HG02870 (cell line): Measurements from ENCODE around the gene SSR1.
"Not testable (repeated sequence)": the region's sequence is repeated elsewhere in the genome, so short reads cannot be mapped to it uniquely, and the experiment has no call there.

Experiments
- ATAC-seq: cut with Tn5 transposase; IDR thresholded peaks from one replicate; pipeline ENCODE4 v1.9.1; 2021; ENCODE audit warnings: mild to moderate bottlenecking, moderate library complexity; ENCODE audit not compliant: unreplicated experiment

Gene SSR1

DNA sequence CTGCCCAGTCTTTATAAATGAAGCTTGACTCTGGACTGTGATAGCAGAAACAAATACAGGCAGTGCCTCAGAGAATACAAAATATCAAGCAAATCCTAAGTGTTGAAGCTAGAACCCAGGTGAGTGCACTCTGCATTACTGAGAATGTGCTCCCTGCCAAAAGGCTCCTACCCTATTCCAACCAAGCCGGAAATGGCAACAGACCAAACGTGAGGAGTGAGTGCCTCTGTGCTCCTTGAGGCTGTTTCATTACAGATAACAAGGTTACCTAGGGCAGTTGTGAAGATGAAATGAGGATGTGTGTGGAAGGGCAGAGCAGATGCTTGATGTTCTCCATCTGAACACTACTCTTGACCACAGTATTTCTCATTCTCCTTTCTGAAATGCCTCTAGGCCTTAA is 29.3 kb downstream of the SSR1 start:
- no peak for ATAC-seq

DNA sequence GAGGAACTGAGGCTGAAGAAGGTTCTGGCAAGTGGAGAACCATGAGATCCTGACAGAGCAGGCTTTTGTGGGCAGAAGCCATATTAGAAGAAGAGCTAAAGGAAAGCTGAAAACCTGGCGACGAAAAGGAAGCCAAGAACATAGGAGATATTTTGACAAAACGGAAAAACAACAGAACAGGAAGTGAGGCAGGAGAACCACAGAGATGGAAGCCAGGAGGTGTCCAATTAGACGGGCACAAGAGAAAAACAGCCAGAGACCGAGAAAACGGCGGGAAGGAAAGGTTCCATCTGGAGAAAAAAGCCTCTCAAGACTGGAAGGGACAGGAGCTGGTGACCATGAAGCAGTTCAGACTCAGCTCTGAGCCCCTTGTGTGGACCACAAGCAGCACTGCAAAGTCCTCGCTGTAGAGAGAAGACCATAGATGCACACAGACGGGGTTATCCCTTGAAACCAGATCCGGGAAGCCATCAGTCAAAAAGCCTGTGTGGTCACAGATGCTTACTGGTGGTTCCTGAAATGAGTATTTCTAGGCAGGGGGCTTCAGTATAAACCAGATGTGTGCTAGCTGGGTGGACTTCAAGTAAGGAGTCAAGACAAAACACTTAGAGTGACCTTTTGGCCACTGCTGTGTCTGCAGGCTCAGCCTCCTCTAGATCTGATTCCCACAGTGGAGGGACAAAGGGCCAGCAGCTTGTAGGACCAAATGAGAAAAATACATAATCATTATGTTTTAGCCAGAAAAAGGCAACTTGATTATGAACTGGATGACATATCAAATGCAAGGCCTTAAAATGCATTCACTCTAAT is 30.7 kb downstream of the SSR1 start:
- peak; percentile 47 for ATAC-seq

DNA sequence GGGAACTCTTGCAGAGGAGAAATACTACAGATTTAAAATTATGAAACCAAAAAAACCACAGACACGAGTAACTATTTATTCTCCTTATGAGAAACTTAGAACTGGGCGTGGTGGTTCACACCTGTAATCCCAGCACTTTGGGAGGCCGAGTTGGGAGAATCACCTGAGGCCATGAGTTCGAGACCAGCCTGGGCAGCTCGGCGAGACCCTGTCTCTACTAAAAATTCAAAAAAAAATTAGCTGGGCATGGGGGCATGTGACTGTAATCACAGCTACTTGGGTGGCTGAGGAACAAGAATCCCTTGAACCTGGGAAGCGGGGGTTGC is 36.8 kb downstream of the SSR1 start:
- no peak for ATAC-seq

DNA sequence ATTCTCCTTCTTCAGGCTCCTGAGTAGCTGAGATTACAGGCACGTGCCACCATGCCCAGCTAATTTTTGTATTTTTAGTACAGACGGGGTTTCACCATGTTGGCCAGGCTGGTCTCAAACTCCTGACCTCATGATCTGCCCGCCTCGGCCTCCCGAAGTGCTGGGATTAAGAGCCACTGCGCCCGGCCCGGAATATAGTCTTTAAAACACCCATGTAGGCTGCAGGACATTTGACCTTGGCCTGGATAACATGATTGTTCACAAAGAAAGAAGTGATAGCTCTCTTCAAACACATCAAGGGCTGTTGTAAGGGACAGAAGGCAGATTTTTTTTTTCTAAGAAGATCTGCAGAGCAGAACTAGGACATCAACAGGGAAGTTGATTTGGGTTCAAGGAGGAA is 38.5 kb downstream of the SSR1 start:
- not testable (repeated sequence) for ATAC-seq

DNA sequence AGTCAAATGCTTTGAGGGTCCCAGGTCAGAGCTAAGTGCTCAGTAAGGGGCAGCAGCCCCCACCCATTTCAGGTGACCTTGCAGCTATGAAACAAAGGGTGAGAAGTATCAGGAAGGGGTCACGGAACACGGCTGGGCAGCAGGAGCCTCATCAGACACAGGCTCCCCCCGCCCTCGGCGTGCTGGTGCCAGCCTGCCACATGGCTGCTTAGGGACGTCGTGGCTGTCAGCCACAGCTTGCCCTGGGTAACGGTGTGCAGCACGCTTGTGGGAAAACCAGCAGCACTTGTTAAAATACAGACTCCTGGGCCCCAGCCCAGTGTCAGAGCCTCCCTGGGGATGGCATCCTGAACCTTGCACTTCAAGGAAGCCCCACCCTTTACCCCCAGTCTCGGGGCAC is 39.3 kb downstream of the SSR1 start:
- ATAC-seq = no peak

DNA sequence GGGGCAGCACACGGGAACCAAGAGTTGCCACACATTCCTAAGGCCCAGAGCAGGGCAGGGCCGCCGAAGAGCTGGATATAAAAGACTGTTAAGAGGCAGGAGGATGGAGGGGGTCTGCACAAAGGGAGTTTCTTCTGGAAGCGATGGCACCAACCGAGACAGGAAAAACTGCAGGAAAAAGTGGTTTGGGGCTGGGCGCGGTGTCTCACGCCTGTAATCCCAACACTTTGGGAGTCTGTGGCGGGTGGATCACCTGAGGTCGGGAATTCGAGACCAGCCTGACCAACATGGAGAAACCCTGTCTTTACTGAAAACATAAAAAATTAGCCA is 41.8 kb downstream of the SSR1 start:
- ATAC-seq = no peak

DNA sequence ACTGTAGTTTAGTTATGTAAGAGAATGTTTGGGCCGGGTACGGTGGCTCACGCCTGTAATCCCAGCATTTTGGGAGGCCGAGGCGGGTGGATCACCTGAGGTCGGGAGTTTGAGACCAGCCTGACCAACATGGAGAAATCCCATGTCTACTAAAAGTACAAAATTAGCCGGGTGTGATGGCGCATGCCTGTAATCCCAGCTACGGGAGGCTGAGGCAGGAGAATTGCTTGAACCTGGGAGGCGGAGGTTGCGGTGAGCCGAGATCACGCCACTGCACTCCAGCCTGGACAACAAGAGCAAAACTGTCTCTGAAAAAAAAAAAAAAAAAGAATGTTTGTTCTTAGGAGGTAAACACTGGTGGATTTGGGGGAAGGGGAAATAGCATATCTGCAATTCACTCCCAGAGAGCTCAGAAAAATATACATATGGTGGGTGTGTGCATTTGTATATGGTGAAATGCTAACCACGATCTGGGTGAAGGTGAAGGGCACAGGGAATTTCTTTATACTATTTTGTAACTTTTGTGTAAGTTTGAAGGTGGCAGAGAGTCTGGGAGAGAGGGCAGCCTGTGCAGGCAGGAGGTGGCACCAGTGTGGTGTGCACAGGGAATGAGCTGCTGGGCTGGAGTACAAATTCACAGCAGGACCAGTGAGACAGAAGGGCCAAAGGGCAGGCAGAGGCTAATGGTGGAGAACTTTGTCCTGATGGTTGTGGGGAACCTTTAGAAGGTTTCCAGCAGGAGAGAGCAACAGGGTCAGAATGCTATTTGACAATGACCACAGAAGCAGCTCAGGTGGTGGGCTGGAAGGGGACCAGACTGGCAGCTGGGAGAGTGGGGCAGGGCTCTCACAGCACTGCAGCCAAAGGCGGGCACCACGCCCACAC is 42.4 kb downstream of the SSR1 start:
- ATAC-seq = no peak

DNA sequence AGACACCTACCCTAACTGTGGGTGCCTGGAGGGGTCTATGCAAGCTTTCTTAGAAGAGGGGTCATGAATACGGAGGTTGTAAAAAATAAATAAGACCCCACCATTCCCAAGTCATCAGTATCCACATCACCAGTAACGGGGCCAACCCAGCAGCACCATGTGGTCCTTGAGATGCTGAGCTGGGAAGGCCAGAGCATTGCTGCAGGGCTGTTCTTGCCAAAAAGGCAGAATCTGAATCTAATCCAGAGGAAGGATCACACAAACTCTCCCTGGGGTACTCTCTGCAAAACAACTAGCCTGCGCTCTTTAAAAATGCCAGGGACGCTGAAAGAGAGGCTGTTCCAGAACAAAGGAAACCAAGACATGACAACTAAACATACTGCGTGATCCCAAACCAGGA is 43.2 kb downstream of the SSR1 start:
- ATAC-seq = no peak

DNA sequence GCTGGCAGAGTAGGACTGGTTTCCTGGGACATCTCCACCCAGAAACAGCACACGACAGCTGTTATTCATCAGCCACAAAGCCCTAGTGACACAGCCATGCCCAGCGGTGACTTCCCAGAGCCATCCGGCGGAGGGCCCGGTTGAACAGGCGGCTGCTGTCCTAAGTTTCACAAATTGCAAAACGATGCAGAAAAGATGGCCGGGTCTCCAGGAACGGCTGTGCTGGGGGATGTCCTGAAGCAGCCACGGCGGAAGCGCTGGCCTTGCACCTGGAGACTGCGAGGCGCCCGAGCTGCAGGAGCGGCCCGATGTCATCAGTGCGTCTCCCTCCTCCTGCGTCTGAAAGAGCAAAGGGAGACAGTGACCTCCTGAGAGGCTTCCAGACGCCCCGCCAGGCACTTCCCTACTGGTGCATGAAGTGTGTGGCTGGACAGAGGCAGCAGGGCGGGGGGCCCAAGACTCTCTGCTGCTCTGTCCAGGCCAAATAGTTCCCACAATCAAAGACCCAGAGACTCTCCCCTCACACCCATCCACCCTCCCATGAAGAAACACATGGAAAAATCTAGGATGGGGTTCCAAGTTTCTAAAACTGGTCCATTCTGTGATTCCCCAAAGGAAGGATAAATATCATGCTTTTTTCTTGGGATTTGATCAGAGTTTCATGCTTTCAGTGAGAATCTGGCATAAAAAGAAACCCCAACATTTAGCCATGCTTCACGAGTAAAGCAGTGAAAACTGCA is 44.0 kb downstream of the SSR1 start:
- no peak for ATAC-seq

DNA sequence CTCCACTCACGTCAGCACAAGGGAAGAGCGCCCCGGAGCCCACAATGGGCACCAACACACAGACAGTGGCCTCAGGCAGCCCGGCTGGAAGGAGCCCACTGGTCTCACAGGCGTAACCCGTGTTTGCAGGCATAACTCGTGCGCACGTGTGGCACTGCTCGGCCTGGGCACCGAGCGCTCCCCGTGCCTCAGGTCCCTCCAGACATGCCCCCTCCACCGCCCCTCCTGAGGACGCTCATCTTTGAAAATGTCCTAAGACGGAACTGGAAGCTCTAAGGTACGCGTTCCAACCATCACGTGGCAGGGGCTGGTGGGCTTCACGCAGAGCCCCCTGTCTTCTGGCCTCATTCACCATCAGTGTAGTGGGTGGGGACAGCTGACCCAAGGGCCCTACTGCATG is 44.6 kb downstream of the SSR1 start:
- no peak for ATAC-seq

DNA sequence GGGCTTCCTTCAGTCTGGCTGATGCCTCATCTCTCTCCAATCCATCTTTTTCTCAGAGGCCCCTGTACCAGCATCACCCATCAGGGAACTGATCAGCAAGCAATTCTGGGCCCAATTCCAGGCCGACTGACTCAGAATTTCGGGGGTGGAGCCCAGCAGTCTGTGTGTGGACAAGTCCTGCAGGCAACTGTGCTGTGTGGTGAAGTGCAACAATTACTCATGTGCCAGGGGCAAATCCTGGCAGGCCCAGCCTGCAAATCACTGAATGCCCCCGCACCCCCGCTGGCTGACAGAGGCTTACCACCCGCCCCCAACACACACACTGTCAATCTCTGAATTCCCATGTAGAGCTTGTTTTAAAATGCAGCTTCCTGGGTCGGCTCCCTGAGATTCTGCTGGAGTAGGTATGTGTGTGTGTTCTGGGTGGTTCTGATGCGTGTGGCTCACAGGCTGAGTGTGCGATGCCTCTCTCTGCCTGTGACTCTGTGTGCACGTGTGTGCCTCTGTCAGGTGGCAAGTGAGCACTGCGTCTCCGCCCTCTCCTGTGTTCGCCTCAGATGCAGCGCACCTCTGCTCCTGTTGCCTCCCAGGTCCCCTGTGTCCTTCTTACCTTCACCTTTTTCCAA is 45.4 kb downstream of the SSR1 start:
- ATAC-seq = no peak

DNA sequence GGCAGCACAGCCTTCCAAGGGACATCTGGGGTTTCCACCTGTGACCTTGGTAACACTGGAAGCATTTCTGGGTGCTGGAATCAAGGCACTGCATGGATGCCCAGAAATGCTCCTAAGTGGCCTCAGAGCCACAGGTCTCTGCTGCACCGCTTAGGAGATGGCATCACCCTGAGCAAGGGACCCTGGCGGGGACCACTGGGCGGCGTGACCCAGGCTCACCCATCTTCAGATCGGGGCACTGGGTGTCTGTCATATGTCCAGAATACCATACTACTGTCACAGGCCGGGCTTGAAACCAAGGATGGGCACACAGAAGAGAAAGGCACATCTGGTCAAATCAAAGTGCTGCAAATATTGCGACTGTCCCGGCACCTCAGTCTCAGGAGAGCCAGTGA is 45.9 kb downstream of the SSR1 start:
- no peak for ATAC-seq

DNA sequence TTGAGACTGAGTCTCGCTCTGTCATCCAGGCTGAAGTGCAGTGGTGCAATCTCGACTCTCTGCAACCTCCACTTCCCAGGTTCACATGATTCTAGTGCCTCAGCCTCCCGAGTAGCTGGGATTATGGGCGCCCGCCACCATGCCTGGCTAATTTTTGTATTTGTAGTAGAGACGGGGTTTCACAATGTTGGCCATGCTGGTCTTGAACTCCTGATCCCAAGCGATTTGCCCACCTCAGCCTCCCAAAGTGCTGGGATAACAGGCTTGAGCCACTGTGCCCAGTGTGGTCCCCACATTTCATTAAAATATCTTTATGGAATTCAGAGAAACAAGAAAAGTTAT is 47.6 kb downstream of the SSR1 start:
- ATAC-seq = not testable (repeated sequence)

DNA sequence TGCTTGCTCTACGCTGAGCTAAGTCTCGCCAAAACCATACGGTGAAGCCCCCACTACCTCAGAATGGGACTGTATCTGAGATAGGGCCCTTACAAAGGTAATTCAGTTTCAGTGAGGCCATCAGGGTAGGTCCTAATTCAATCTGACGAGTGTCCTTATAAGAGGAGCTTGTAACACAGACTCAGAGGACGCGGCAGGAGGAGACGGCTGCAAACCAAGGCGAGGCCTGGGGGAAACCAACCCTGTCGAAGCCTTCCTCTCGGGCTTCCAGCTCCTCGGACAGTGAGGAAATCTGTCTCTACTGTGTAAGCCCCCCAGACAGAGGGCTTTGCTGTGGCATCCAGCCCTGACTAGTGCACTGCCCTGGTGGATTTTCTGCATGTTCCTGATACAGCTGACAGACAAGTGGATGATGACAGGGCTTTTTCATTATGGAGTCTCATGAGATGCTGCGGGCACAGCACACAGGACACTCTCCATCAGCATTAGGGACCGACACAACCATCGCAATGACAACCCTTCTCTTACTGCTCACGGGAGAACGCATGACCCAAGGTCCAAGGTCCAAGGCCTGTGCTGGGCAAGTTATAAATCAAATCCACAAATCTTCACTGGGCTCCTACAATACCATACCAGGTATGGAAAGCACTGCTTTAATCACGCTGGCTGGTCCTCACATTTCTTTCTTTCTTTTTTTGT is 48.2 kb downstream of the SSR1 start:
- no peak for ATAC-seq

DNA sequence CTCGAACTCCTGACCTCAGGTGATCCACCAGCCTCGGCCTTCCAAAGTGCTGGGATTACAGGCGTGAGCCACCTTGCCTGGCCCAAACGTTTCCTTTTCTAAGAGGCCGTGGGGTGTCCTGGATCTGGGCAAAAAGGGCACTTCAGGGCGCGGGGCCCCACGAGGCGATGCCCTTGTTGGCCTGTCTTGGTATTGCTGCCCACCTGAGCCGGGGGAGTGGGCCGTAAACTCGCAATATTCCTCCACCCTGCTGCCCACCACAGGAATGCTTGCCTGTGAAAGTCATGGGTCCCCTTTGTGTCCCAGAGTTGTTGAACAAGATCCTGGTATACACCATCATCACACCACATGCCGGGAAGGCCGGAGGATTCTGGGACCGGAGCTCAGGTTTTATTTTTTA is 49.0 kb downstream of the SSR1 start:
- ATAC-seq = no peak

DNA sequence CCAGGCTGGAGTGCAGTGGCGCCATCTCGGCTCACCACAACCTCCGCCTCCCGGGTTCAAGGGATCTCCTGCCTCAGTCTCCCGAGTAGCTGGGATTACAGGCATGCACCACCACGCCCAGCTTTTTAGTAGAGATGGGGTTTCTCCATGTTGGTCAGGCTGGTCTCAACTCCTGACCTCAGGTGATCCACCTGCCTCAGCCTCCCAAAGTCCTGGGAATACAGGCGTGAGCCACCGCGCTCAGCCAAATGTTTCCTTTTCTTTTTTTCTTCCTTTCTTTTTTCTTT is 49.5 kb downstream of the SSR1 start:
- not testable (repeated sequence) for ATAC-seq

DNA sequence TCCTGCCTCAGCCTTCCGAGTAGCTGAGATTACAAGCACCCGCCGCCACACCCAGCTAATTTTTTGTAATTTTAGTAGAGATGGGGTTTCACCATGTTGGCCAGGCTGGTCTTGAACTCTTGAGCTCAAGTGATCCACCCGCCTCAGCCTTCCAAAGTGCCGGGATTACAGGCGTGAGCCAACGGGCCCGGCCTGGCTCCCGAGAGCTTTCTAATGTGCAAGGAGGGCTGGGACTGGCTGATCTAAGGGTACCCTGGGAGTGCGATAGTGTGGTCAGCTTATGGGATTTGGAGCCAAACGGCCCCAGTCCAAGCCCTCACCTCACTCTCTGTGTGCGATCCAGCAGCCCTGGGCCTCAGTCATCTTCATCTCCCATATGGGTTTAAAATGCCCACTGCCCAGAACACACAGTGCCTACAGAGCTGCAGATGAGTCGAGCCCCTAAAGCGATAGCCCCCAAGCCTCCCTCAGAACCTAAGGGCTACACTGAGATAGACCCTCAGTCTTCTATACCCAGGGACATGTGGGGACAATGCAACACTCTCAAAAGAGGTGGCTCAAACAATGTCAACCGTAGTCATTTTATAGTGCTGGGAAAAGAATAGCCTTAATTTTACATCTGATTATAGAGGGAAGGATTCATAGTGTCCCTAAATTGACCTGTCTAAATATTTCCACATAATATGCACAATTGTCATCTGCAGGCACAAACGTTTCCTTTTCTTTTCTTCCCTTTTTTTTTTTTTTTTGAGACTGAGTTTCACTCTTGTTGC is 50.1 kb downstream of the SSR1 start:
- no peak for ATAC-seq

DNA sequence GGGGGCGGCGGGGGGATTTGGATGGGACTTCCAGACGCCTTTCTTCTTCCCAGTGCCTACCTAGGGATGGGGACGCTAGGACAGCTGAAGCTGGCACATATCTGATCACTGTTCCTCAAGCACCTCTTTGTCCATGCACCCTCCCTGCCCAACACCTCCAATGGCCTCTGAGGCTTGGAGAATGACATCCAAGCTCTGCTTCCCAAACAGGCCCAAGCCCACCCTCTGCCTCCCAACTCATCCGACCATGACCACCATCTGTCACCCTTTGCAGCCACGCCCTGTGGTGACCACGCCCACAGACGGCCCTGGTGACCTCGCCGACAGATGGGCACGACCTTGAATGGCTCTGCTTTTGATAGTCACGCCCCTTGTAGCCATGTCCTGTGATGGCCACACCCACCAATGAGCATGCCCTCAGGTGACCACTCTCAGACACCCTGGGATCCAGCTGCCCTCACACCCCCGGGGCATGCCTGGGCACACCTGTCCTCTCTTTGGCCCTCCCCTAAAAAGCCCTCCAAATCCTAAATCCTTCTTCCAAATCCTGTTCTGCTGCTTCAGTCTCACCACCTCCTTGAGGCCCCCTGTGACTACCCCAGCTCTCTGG is 51.0 kb downstream of the SSR1 start:
- no peak for ATAC-seq

DNA sequence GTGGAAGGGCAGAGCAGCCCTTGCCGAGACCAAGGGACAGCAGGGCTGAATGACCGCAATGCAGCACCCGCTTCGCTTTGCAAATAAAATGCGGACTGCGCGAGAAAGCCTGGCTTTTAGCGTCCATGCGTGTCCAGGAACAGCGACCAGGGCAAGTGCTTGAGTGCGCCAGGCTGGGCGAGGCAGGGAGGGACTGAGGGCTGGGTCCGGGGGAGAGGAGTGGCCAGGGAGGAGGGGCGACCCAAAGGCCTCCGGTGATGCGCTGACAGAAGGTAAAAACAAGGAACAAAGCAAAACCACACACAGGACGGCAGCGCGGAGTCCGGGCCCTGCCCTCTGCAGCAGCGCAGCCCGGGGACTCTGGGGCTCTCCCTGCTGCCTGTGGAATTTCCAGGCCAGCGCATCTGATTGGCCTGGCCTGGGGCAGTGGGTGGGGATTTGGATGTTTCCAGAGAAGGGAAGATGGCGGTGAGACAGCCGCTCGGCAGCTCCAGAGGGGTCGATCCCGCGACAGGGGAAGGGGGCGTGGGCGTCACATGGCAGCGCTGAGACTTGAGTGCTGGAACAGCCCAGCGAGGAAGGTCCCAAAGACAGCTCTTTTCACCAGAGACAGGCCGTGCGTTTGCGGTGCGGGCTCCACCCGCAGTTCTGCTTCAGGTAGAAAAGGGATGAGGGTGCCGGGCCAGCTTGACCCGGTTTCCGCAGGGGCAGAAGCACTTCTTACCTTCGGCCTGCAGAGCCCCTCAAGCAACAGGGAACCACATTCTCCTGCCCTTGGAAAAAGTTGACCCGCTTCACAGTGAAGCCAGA is 51.8 kb downstream of the SSR1 start:
- peak; percentile 56 for ATAC-seq
